Activated CD4-positive, alpha-beta T cell treated with anti-CD3 and anti-CD28 coated beads for 1 hour (primary cell): ENCODE measurements around the gene NPPC.
"Not testable (repeated sequence)": the region's sequence is repeated elsewhere in the genome, so short reads cannot be mapped to it uniquely, and the experiment has no call there.

Experiments used
- DNase-seq: peaks from one replicate; pipeline ENCODE4 v3.0.0-alpha.2; 2020

Gene NPPC

GRCh38 chr2:231919341-231920035, 6.7 kb downstream of the NPPC start:
- DNase-seq, result no peak

- no peak for DNase-seq
Observed at GRCh38 chr2:231918501-231919330, 7.5 kb downstream of the NPPC start.

GRCh38 chr2:231917280-231918066, 8.7 kb downstream of the NPPC start:
- no peak for DNase-seq

DNA sequence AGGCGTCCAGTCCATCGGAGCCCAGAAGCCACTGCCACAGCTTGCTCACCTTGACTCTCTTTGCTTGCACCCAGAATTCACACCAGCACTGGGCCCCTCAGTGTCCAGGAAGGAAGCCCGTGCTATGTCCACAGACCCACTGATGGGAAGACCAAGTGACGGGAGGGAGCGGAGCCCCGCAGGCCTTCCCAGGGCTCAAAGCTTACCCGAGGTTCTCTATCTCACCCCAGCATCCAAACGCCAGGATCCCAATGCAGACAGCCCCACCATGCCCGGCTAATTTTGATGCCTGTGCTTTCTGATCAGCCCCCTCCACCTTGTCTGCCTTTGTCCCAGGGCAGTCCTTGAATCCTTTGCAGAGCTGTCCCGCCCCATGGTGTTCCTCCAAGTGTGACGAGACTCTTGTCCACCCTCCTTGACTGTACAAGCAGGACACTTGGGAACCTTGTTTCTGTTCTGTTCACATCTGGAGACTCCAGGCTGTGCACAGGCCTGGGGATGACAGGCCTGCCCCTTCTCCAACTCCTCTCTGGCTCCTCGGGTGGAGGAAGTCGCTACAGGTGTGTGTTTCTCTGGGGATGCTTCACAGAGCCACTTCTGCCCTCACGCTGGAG, 12.0 kb downstream of the NPPC start:
- DNase-seq, result no peak

DNA sequence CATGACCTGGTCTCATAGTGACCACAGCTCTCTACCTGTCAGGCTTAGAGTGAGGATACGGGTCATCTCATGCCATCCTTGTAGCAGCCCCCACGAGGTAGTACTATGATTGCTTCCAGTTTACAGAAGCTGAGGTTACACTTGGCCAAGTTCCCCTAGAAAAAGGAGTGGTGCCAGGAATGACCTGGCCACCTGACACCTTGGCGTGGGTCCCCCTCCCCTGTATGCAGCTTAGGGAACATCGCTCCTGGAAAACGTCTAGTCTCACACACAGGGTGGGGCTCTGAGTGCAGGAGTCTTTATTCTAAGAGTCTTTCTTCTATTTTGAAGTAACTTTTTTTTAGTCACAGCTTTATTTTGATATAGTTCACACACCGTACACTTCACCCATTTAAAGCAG, 14.8 kb downstream of the NPPC start:
- no peak for DNase-seq

DNA sequence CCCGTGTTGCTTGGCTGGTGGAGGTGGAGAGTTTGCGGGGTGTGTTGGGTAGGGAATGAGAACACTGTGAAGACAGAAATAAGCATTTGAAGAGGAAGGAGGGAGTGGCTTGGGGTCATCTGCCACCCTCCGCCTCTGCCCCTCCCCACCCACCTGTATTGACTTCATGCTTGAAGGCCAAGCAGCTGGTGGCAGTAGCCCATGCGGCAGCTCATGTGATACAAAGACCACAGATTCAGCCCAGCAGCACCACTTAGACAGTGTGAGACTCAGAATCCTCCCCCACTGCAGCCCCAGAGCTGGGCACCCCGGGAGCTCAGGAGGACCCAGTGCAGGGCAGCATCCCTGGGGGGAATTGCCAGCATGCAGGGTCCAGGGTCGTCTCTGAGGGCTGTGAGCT, 15.4 kb downstream of the NPPC start:
- no peak for DNase-seq

DNA sequence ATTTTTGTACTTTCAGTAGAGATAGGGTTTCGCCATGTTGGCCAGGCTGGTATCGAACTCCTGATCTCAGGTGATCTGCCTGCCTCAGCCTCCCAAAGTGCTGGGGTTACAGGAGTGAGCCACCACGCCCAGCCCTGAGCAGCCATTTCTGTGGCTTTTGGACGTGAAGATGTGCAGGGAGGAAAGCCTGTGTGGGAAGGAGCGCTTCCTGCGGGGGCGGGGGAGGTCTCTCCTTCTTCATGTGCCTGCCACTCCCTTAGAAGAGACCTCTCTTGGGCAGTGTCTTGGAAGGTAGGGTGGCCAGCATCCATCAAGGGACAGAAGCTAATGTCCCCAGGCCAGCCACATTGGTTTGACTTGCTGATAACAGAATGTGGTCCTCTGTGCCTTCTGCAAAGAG, 16.0 kb downstream of the NPPC start:
- not testable (repeated sequence) for DNase-seq

GRCh38 chr2:231909631-231910030, 16.6 kb downstream of the NPPC start:
- no peak for DNase-seq

DNA sequence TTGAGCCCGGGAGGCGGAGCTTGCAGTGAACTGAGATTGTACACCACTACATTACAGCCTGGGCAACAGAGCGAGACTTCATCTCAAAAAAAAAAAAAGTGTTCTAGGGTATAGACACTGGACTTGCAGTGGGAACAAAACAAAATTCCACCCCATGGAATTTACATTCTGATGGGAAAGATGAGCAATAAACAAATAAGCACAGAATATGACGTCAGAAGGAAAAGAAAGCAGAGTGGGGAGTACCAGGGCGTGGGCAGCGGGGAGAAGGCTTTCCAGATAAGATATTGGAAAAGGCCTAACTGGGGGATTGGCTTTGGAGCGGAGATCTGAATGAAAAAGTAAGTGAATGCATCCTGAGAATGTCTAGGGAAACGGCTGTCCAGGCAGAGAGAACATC, 17.6 kb downstream of the NPPC start:
- DNase-seq, result no peak

DNA sequence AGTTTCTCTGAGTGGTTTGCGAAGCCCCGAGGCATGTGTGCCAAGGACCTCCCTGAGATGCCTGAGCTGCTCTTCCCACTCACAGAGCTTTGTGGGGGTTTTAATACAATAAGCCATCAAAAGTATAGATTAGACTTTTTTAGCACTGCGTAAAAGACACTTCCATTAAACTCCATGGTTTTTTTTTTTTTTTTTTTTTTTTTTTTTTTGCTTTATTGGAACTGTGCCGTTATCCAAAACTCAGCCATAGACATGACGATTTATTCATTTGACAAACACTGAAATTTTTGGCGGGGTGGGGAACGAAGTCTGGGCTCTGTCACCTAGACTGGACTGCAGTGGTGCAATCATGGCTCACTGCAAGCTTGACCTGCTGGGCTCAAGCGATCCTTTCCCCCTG, 18.4 kb downstream of the NPPC start:
- no peak for DNase-seq

GRCh38 chr2:231905026-231905425, 21.2 kb downstream of the NPPC start:
- DNase-seq, result no peak

DNA sequence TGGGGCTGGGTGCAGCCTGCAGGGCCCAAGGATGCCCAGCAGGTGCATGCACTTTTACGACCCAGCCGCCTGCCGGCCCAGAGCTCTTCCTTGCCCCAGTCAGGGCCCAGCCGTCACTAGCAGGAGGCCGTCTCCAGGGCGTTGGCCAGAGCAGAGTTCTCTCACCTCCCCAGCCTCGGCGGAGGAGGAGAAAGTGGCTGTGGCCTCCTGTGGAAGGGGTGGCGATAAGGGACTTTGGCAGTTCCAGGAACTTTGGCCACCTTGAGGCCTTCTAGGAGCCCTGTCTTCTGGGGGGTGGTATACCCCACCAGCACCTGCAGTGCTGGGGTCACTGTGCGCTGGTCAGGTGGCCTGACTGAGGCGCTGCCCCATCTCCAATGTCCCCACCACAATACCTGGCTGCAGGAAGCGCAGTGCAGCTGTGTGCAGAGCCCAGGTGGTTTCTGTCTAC, 22.0 kb downstream of the NPPC start:
- no peak for DNase-seq

DNA sequence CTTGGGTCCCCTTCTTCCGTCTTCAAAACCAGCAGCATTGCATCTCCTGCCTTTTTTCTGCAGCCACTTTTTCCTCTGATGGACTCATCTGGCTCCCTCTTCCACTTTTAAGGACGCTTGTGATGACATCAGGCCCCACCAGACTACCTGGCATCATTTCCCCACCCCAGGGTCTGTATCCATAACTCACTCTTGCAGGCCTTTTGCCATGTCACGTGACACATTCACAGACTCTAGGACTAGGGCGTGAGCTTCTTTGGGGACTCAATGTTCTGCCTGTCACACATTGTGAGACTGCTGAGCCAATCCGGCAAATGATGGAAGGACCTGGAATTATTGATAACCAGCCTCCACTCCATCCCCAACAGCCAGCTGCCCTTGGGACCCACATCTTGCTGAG, 23.6 kb downstream of the NPPC start:
- no peak for DNase-seq

DNA sequence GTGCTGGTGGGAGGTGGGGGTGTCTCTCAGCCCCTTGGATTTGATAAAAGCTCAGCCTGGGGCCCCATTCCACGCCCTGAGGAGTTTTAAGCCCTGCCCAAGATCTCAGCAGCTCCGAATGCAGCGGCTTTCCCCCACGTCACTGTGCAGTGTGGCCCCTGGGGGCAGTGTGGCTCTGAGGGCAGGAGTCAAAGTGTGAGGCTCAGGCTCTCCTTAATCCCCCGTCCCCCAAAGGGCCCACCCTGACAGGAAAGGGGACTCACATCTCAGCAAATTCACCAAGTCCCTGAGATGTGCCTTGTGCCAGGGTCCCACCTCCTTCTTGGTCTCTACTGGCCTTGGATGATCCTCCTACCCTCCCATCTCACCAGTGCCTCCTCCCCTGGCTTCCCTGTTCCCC, 25.2 kb downstream of the NPPC start:
- no peak for DNase-seq

DNA sequence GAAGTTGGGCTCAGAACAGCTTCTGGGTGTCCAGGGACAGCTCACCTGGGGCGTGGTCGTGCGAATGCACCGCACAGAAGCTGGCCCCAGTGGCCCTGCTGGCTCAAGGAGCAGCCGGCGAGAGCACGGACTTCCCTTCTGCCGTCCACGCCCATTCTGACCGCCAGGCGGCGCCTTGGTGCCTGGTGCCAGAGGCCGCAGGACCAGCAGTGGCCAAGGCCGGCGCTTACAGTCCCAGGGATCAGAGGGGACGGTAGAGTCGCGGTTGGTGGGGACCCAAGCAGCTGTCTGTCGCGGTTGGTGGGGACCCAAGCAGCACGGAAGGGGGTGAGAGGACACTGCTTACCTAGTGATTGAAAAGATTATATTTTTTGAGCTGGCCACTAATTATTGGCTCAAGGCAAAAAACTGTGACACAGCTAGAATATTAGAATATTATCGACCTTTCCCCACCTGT, 25.7 kb downstream of the NPPC start:
- peak; percentile 13 for DNase-seq

GRCh38 chr2:231894566-231895380, 31.4 kb downstream of the NPPC start:
- no peak for DNase-seq

- DNase-seq, result no peak
Observed at GRCh38 chr2:231891514-231891905, 34.7 kb downstream of the NPPC start.

DNA sequence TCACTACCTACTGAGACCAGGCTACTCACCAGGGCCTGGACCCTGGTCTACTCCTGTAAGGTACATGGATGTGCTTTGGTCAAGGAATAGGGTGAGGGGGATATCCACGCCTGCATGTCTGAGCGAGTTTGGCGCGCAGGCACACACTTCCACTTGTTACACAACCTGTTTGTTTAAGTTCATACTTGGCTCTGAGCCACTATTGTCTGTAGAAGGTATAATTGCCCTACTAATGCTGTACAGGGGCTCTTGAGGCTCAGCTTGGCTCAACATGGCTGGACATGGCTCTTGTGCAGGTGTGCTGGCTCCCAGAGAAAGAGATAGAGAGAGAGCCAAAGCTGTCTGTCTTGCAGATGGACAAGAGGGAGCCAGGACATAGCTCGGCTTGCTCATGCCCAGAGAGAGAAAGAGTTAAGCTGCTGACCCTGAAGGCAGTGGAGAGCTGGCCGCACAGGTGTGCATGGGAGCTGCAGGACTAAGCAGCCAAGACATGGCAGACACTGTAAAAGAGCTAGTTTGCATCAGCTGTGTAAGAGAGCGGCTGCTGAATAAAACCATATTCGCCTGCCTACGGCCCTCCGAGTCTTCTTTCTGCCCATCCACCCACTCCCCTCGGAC, 35.2 kb downstream of the NPPC start:
- no peak for DNase-seq

DNA sequence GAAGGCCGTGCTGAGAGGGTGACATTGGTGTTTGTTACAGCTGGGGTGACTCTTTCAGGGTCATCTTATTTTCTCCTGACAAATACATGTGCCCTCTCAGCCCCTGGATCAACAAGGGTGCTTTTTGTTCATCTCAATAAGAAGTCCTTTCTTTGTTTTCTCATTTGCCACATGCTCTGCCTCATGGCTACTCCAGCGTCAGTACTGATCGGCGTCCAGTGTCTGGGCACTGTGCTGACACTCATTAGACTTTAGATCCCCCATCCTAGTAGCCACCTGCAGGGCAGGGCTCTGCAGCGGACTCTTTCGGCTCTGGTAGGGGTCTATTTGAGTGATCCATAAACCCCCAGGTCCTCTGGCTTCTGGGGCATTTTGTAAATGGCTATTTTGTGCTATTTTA, 38.4 kb downstream of the NPPC start:
- no peak for DNase-seq

DNA sequence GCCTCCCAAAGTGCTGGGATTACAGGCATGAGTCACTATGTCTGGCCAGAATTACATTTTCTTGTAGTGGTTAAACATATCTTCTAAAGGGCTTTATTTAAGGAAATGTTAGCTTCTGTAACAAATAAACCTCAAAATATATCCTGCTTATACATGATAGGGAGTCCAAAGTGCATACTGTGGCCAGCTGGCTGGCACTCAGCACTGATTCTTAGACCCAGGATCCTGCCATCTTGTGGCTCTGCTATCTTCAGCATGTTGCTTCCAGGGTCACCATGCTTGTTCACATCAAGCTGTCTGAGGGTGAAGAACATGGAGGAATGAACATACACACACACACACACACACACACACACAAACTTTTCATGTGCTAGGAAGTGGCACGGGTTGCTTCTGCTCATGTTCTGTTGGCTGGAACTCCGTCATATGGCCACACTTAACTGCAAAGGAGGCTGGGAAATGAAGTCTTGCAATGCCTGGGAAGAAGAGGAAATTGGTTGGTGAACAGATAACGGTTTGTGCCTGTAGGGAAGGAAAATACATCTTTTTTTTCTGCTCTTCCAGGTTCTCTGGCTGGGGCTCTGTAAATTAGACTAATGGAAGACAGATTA, 40.0 kb downstream of the NPPC start:
- DNase-seq, result no peak

- DNase-seq, result no peak
Observed at GRCh38 chr2:231884438-231885140, 41.6 kb downstream of the NPPC start.
